HepG2 (cell line): ENCODE results near the gene CHD9. TPM values are rescaled to one million over a fixed set of nuclear protein-coding genes. Genes with fewer than 3 reads are reported as not detected.

Source experiments
- ARHGAP35 ChIP-seq: sonication (generic); formaldehyde crosslinking; IDR thresholded peaks from 2 replicates; pipeline ENCODE4 v1.9.0; 2022; ENCODE audit warnings: mild to moderate bottlenecking, inconsistent platforms, moderate library complexity, missing genetic modification reagents, borderline replicate concordance
- ARNT ChIP-seq: fragments of 450-650 bp; IDR thresholded peaks from 2 replicates; pipeline ENCODE4 v1.6.1; 2017
- KIAA2018 ChIP-seq: sonication (generic); formaldehyde crosslinking; IDR thresholded peaks from 2 replicates; pipeline ENCODE4 v1.5.0; 2020; ENCODE audit warnings: mild to moderate bottlenecking, missing genetic modification reagents, borderline replicate concordance
- MATR3 ChIP-seq: sonication (generic); formaldehyde crosslinking; IDR thresholded peaks from 2 replicates; pipeline ENCODE4 v1.4.0; 2020; ENCODE audit warnings: missing genetic modification reagents
- NONO ChIP-seq, 2 experiments: fragments of 450-650 bp in 1 of 2; sonication (generic) in 1 of 2; formaldehyde crosslinking in 1 of 2; IDR thresholded peaks in 1 of 2; conservative IDR thresholded peaks in 1 of 2; 2 replicates each; pipeline versions ENCODE4 v1.6.1 to v1.8.0; 2017 to 2022; ENCODE audit warnings: mild to moderate bottlenecking in 1 of 2, missing genetic modification reagents in 1 of 2, moderate library complexity in 1 of 2
- SALL2 ChIP-seq: sonication (generic); formaldehyde crosslinking; IDR thresholded peaks from 2 replicates; pipeline ENCODE4 v1.8.1; 2023; ENCODE audit warnings: mild to moderate bottlenecking, missing genetic modification reagents, inconsistent platforms
- SOX6 ChIP-seq, 2 experiments: fragments of 450-650 bp in 1 of 2; sonication (generic) in 1 of 2; formaldehyde crosslinking in 1 of 2; IDR thresholded peaks; 2 replicates each; pipeline versions ENCODE4 v1.4.0 to v1.6.1; 2017 to 2020; ENCODE audit warnings: antibody characterized with exemption in 1 of 2, mild to moderate bottlenecking in 1 of 2, missing genetic modification reagents in 1 of 2
- THAP9 ChIP-seq: sonication (generic); formaldehyde crosslinking; IDR thresholded peaks from 2 replicates; pipeline ENCODE4; 2020; ENCODE audit warnings: missing genetic modification reagents, mild to moderate bottlenecking, borderline replicate concordance
- ZBTB46 ChIP-seq: sonication (generic); formaldehyde crosslinking; IDR thresholded peaks from 2 replicates; pipeline ENCODE4 v1.4.0; 2020; ENCODE audit warnings: mild to moderate bottlenecking, missing genetic modification reagents, borderline replicate concordance
- ZGPAT ChIP-seq: IDR thresholded peaks from 2 replicates; pipeline ENCODE4 v1.6.1; 2016; ENCODE audit warnings: mild to moderate bottlenecking
- ZNF24 ChIP-seq: fragments of 450-650 bp; IDR thresholded peaks from 2 replicates; pipeline ENCODE4 v1.6.1; 2017; ENCODE audit warnings: antibody characterized with exemption, mild to moderate bottlenecking
- ZNF761 ChIP-seq: sonication (generic); formaldehyde crosslinking; conservative IDR thresholded peaks from 2 replicates; pipeline ENCODE4 v1.4.0; 2020; ENCODE audit warnings: mild to moderate bottlenecking, missing genetic modification reagents
- polyA plus RNA-seq, 8 experiments: library from polyadenylated mRNA; depleted of rRNA in 3 of 8; stranded (reverse) in 7 of 8; unstranded in 1 of 8; fragments of >200 nt; fragmentation: Illumina TruSeq in 4 of 8; extraction: Trizol in 4 of 8; gene quantifications; 2 replicates each; pipeline versions ENCODE4 v1.2.1 to v1.2.3, GENCODE V29; 2011 to 2016; ENCODE audit warnings: low read depth in 4 of 8, missing spikeins in 1 of 8, mixed read lengths in 1 of 8; ENCODE audit not compliant: insufficient read depth in 1 of 8
- total RNA-seq, 5 experiments: library from RNA; depleted of rRNA; stranded (reverse); fragments of >200 nt; fragmentation: Illumina TruSeq; extraction: Trizol; gene quantifications; 2 replicates each; pipeline ENCODE4 v1.2.3, GENCODE V29; 2016; ENCODE audit warnings: low read depth in 1 of 5

Gene CHD9
- total and polyA plus RNA-seq, 2 of the 13 experiments (the other 11 are each of a cell fraction or from before 2014, with no cell fraction given), result 23.4 to 27.7 TPM

GRCh38 chr16:53099318-53100130, 44.7 kb downstream of the CHD9 start (continued):
- TF ChIP-seq NONO (IDR thresholded peaks at IDR 0.05), result no peak
- peak; percentile 75 for TF ChIP-seq NONO (CRISPR knock-in tag; conservative IDR thresholded peaks at IDR 0.05)
- peak; percentile 39; the same call in 1 of the 2 replicates for TF ChIP-seq ZNF761
- no peak for TF ChIP-seq ZBTB46 (CRISPR knock-in tag)
- TF ChIP-seq SALL2 (CRISPR knock-in tag), result peak; percentile 40; the same call in 1 of the 2 replicates
- no peak for TF ChIP-seq KIAA2018
- TF ChIP-seq ZNF24, result no peak
- no peak for TF ChIP-seq SOX6 (IDR thresholded peaks at IDR 0.05)
- TF ChIP-seq SOX6 (CRISPR knock-in tag; IDR thresholded peaks at IDR 0.05), result peak; percentile 19; the same call in 1 of the 2 replicates
- TF ChIP-seq MATR3 (CRISPR knock-in tag), result no peak
- TF ChIP-seq THAP9 (CRISPR knock-in tag), result no peak; the same call in 1 of the 2 replicates
- TF ChIP-seq ZGPAT (CRISPR knock-in tag), result peak; percentile 77; the same call in 1 of the 2 replicates
- TF ChIP-seq ARNT, result no peak
- TF ChIP-seq ARHGAP35, result no peak
